DOHH2 (cell line): ENCODE measurements around the gene C10orf62.

ENCODE experiments used
- H3F3A ChIP-seq: fragments of 200-600 bp; sonication (generic), shearing (Covaris generic); 2 replicates; pipeline ENCODE4 v1.6.0; 2016; ENCODE audit warnings: antibody characterized with exemption, mild to moderate bottlenecking; ENCODE audit not compliant: control insufficient read depth, insufficient read depth
- H3K27ac ChIP-seq: fragments of 200-600 bp; sonication (generic); 2 replicates; pipeline ENCODE4 v1.5.1; 2014; ENCODE audit warnings: low read depth, mild to moderate bottlenecking, low read length, moderate library complexity
- H3K27me3 ChIP-seq: fragments of 200-600 bp; sonication (generic); 2 replicates; pipeline ENCODE4 v1.6.1; 2014; ENCODE audit warnings: mild to moderate bottlenecking, low read length, mixed read lengths; ENCODE audit not compliant: control insufficient read depth
- H3K36me3 ChIP-seq: fragments of 200-600 bp; sonication (generic); 2 replicates; pipeline ENCODE4 v1.6.1; 2014; ENCODE audit warnings: mild to moderate bottlenecking, low read length, moderate library complexity, mixed read lengths; ENCODE audit not compliant: control insufficient read depth
- H3K4me1 ChIP-seq: fragments of 200-600 bp; sonication (generic); 2 replicates; pipeline ENCODE4 v1.6.1; 2014; ENCODE audit warnings: mild to moderate bottlenecking, low read length, mixed read lengths; ENCODE audit not compliant: control insufficient read depth
- H3K4me2 ChIP-seq: fragments of 200-600 bp; sonication (generic); 2 replicates; pipeline ENCODE4 v1.6.0; 2014; ENCODE audit warnings: mild to moderate bottlenecking, low read length, moderate library complexity
- H3K4me3 ChIP-seq: fragments of 200-600 bp; sonication (generic); 2 replicates; pipeline ENCODE4 v1.5.1; 2014; ENCODE audit warnings: mild to moderate bottlenecking, low read length, mixed read lengths
- H3K79me2 ChIP-seq: fragments of 200-600 bp; sonication (generic); 2 replicates; pipeline ENCODE4 v1.6.1; 2014; ENCODE audit warnings: mild to moderate bottlenecking, low read length, mixed read lengths; ENCODE audit not compliant: control insufficient read depth
- H3K9me2 ChIP-seq: fragments of 200-600 bp; sonication (generic); replicated peaks from 2 replicates; pipeline ENCODE4 v1.6.1; 2014; ENCODE audit warnings: mild to moderate bottlenecking, low read length, mixed read lengths; ENCODE audit not compliant: control insufficient read depth
- H3K9me3 ChIP-seq: fragments of 200-600 bp; sonication (generic); 2 replicates; pipeline ENCODE4 v1.6.1; 2014; ENCODE audit warnings: antibody characterized with exemption, low read length, mixed read lengths; ENCODE audit not compliant: control insufficient read depth, insufficient read depth
- H4K20me1 ChIP-seq: fragments of 200-600 bp; sonication (generic); 2 replicates; pipeline ENCODE4 v1.6.0; 2014; ENCODE audit warnings: low read depth, mild to moderate bottlenecking, antibody characterized with exemption, low read length, moderate library complexity; ENCODE audit not compliant: control insufficient read depth, insufficient read depth
- CTCF ChIP-seq: fragments of 200-600 bp; sonication (generic); IDR thresholded peaks from one replicate; pipeline ENCODE4 v1.5.1; 2014; ENCODE audit warnings: antibody characterized with exemption, mild to moderate bottlenecking, low read depth, low read length; ENCODE audit not compliant: poor library complexity, severe bottlenecking
- EZH2phosphoT487 ChIP-seq: fragments of 200-600 bp; sonication (generic); IDR thresholded peaks from 2 replicates; pipeline ENCODE4 v1.6.1; 2017; ENCODE audit warnings: borderline replicate concordance, mild to moderate bottlenecking, antibody characterized with exemption, low read length, moderate library complexity, mixed read lengths

C10orf62 gene

GRCh38 chr10:97584060-97584797, 5.3 kb upstream of the C10orf62 start, which contains the start of gene HOGA1:
Gene HOGA1, plus strand, starts transcription at chr10:97584389. Its CDS starts 315 bp downstream, at chr10:97584704.
- Histone ChIP-seq H3K4me1 (no peaks in the 10 kb centered on the region), H3K27ac (no peak within 1 kb of the TSS), H3K9me2 (no peaks in the 10 kb centered on the region), H3K9me3 (no peaks in the 10 kb centered on the region), H3K79me2 (no peaks in the 10 kb centered on the region), H3K27me3 (no peaks in the 10 kb centered on the region), H3F3A (no peaks in the 10 kb centered on the region), H4K20me1 (no peaks in the 10 kb centered on the region), H3K4me3 (no peak within 1 kb of the TSS), H3K36me3 (no peaks in the 10 kb centered on the region), H3K4me2 (no peak within 1 kb of the TSS)
- TF ChIP-seq CTCF (no peak), EZH2phosphoT487 (no peak)

- TF ChIP-seq EZH2phosphoT487 = no peak
- TF ChIP-seq CTCF = no peak
- Histone ChIP-seq H3K27me3 (no peaks in the 10 kb centered on the region), H3K4me3 (no peak overlapping the region), H3K36me3 (no peaks in the 10 kb centered on the region), H3K79me2 (no peaks in the 10 kb centered on the region), H4K20me1 (no peaks in the 10 kb centered on the region), H3K9me2 (no peaks in the 10 kb centered on the region), H3F3A (no peaks in the 10 kb centered on the region), H3K9me3 (no peaks in the 10 kb centered on the region), H3K4me2 (no peak overlapping the region), H3K27ac (no peak overlapping the region), H3K4me1 (no peaks in the 10 kb centered on the region)
Measured at GRCh38 chr10:97584798-97585438, 4.6 kb upstream of the C10orf62 start.

GRCh38 chr10:97585439-97585811, 4.1 kb upstream of the C10orf62 start:
- Histone ChIP-seq H3K27ac (no peak overlapping the region), H3K4me2 (no peak overlapping the region), H3K4me1 (no peaks in the 10 kb centered on the region)

More at GRCh38 chr10:97585439-97585811, 4.1 kb upstream of the C10orf62 start:
- H3K79me2 ChIP-seq = no peaks in the 10 kb centered on the region
- H3K27me3 ChIP-seq = no peaks in the 10 kb centered on the region
- no peaks in the 10 kb centered on the region for H3F3A ChIP-seq
- H4K20me1 ChIP-seq = no peaks in the 10 kb centered on the region
- no peaks in the 10 kb centered on the region for H3K36me3 ChIP-seq
- TF ChIP-seq CTCF (no peak), EZH2phosphoT487 (no peak)
- H3K4me3 ChIP-seq = no peak overlapping the region
- no peaks in the 10 kb centered on the region for H3K9me3 ChIP-seq
- H3K9me2 ChIP-seq = no peaks in the 10 kb centered on the region
